Measurements from ENCODE around the gene MTMR11. TPM values are rescaled to one million over a fixed set of nuclear protein-coding genes. Genes with fewer than 3 reads are reported as not detected.
A peak's percentile ranks its signal among the peaks of the same experiment; 100 is the strongest.

The MTMR11 gene
- total RNA-seq, 1 experiment from 2014 or later = 3.9 TPM

GRCh38 chr1:149927056-149927562, 9.6 kb downstream of the MTMR11 start:
- H3K4me2 ChIP-seq (ENCODE audit: insufficient read depth, insufficient read length, low read length) = peak overlapping the region; percentile 96
- no peak overlapping the region for H4K91ac ChIP-seq (ENCODE audit: insufficient read length, low read depth, low read length)
- H2BK5ac ChIP-seq (ENCODE audit: insufficient read length, low read length) = no peak overlapping the region
- no peak overlapping the region for H4K8ac ChIP-seq (replicated peaks; ENCODE audit: insufficient read length, low read depth, low read length)
- WGBS (ENCODE audit: extremely low coverage, insufficient read length, low lambda C conversion rate) = no CpG with 5 or more reads among the region's 10 CpGs
- no peak overlapping the region for H3K23ac ChIP-seq (ENCODE audit: insufficient read length, low read depth, low read length)
- peak overlapping the region; percentile 92 for H3K9ac ChIP-seq (ENCODE audit: extremely low read depth, insufficient read length, low read length)
- peaks cover 33 to 49% (median 48%) of the 10 kb centered on the region in 3 experiments for H3K36me3 Mint-ChIP-seq (ENCODE audit: insufficient read depth in 1 of 3, low read depth in 3 of 3)
- peaks cover 11% of the 10 kb centered on the region for H3K79me1 ChIP-seq (ENCODE audit: insufficient read depth, low read depth, low read length, poor library complexity, severe bottlenecking)
- no peaks in the 10 kb centered on the region for H3K27me3 ChIP-seq (ENCODE audit: insufficient read depth, low read length)
- DNase-seq = no peak
- TF ChIP-seq CTCF (conservative IDR thresholded peaks at IDR 0.05) = no peak
- no peaks in the 10 kb centered on the region for H3K27me3 Mint-ChIP-seq (ENCODE audit: low read depth)
- no peak overlapping the region for H4K5ac ChIP-seq (ENCODE audit: insufficient read length, low read depth, low read length)
- no peak overlapping the region for H3K4ac ChIP-seq (ENCODE audit: low read depth, low read length)
- peaks cover 19 to 26% of the 10 kb centered on the region in 2 experiments for H3K4me1 Mint-ChIP-seq
- no peaks in the 10 kb centered on the region for H3K9me3 ChIP-seq (ENCODE audit: control insufficient read depth, low read depth, low read length)
- peaks cover 2% of the 10 kb centered on the region; the same call in 1 of the 2 replicates for H3K4me1 ChIP-seq (ENCODE audit: insufficient read depth, low read length)
- H3K79me2 ChIP-seq (ENCODE audit: insufficient read depth, low read length) = peaks cover 8% of the 10 kb centered on the region; the same call in 1 of the 2 replicates
- no peak overlapping the region for H2BK12ac ChIP-seq (ENCODE audit: insufficient read length, low read depth, low read length)
- peaks cover 11% of the 10 kb centered on the region for H3K23me2 ChIP-seq (ENCODE audit: insufficient read length, low read depth, low read length, poor library complexity, severe bottlenecking)
- no peak overlapping the region for H2AFZ ChIP-seq (ENCODE audit: low read length)
- no peak overlapping the region for H2BK120ac ChIP-seq (ENCODE audit: low read depth, low read length, poor library complexity, severe bottlenecking)
- no peak overlapping the region for H3K56ac ChIP-seq (ENCODE audit: insufficient read length, low read depth, low read length)
- no peak overlapping the region for H2AK5ac ChIP-seq (ENCODE audit: insufficient read length, low read length)
- H3K14ac ChIP-seq (ENCODE audit: insufficient read depth, low read length) = no peak overlapping the region; the same call in 1 of the 2 replicates
- no peak overlapping the region for H3K27ac ChIP-seq (ENCODE audit: insufficient read length, low read depth, low read length)
- no peak overlapping the region for H3K18ac ChIP-seq (ENCODE audit: insufficient read length, low read depth, low read length)
- no peaks in the 10 kb centered on the region; a peak in 1 of 5 replicates for H3K9me3 Mint-ChIP-seq
- no peak overlapping the region for H2BK15ac ChIP-seq (ENCODE audit: low read depth, low read length)
- H4K20me1 ChIP-seq (ENCODE audit: control insufficient read depth, insufficient read depth, insufficient read length) = no peaks in the 10 kb centered on the region
- no peak overlapping the region for H2BK20ac ChIP-seq (ENCODE audit: low read depth, low read length, poor library complexity, severe bottlenecking)
- H3K4me3 Mint-ChIP-seq = peak overlapping the region; percentile 97 to 100
- H3K27ac Mint-ChIP-seq = peak overlapping the region; percentile 84 to 99 (median 97); a peak in 6 of 7 replicates
- H3T11ph ChIP-seq (ENCODE audit: low read length) = no peak overlapping the region

Measured in H9 (cell line).